Activated B cell treated with CpG ODN at 0.5 μM for 24 hours (primary cell): ENCODE measurements around the gene GLDN. TPM values are rescaled to one million over a fixed set of nuclear protein-coding genes. Genes with fewer than 3 reads are reported as not detected.

Source experiments
- ATAC-seq: fragments of 200-7000 bp; cut with Tn5 transposase; one replicate; pipeline ENCODE4 v1.10.0; 2021; ENCODE audit warnings: low read depth, mild to moderate bottlenecking, moderate library complexity
- CTCF ChIA-PET: fragments of 350-600 bp; sonication (Branson Sonifier 250); formaldehyde crosslinking; loops from one replicate; lab custom pipeline; 2021; ENCODE audit warnings: antibody characterized with exemption; lab: Charles Lee
- POLR2A ChIA-PET: fragments of 350-600 bp; sonication (Branson Sonifier 250); formaldehyde crosslinking; loops from one replicate; lab custom pipeline; 2021; ENCODE audit warnings: antibody characterized with exemption; lab: Charles Lee
- DNase-seq: peaks from one replicate; pipeline ENCODE4 v3.0.0; 2022
- H3K27ac Mint-ChIP-seq: one replicate; pipeline ENCODE4 v1.8.0; 2020; ENCODE audit warnings: mixed read lengths
- H3K27me3 Mint-ChIP-seq: one replicate; pipeline ENCODE4 v1.8.0; 2021; ENCODE audit warnings: mixed read lengths
- H3K36me3 Mint-ChIP-seq: one replicate; pipeline ENCODE4 v1.8.0; 2021; ENCODE audit warnings: low read depth, mixed read lengths
- H3K4me1 Mint-ChIP-seq: one replicate; pipeline ENCODE4 v1.8.0; 2021; ENCODE audit warnings: mixed read lengths
- H3K4me3 Mint-ChIP-seq: one replicate; pipeline ENCODE4 v1.8.0; 2020; ENCODE audit warnings: mild to moderate bottlenecking, mixed read lengths
- H3K9me3 Mint-ChIP-seq: one replicate; pipeline ENCODE4 v1.8.0; 2020; ENCODE audit warnings: mixed read lengths
- CTCF ChIP-seq: fragments of 200-600 bp; IDR thresholded peaks from one replicate; pipeline ENCODE4 v1.8.0; 2022; ENCODE audit warnings: antibody characterized with exemption, mild to moderate bottlenecking
- intact Hi-C: fragments of 100-400 bp; cut with micrococcal nuclease; formaldehyde crosslinking; loops from one replicate; pipeline ENCODE4 v1.15.1; 2024
- total RNA-seq: library from RNA; stranded (reverse); gene quantifications from 2 replicates; pipeline ENCODE4 v1.2.3, GENCODE V29; 2022

GLDN gene
- total RNA-seq, 1 donor from 2014 or later = not detected

GRCh38 chr15:51318382-51319150 lies 22.9 kb upstream of the GLDN start:
- no peaks in the 10 kb centered on the region for H3K9me3 Mint-ChIP-seq
- intact Hi-C loops = no loop called here
- H3K4me1 Mint-ChIP-seq = no peaks in the 10 kb centered on the region
- H3K27me3 Mint-ChIP-seq = peaks cover 5% of the 10 kb centered on the region
- H3K4me3 Mint-ChIP-seq = no peak overlapping the region
- ATAC-seq (no peak), DNase-seq (no peak)
- no peak for TF ChIP-seq CTCF
- POLR2A ChIA-PET = no interaction called here
- CTCF ChIA-PET = no interaction called here
- H3K27ac Mint-ChIP-seq = no peak overlapping the region
- no peaks in the 10 kb centered on the region for H3K36me3 Mint-ChIP-seq

GRCh38 chr15:51319539-51319938 lies 21.9 kb upstream of the GLDN start:
- ChIA-PET CTCF (no interaction called here), POLR2A (no interaction called here)
- DNase-seq (no peak), ATAC-seq (no peak)
- intact Hi-C loops = no loop called here
- TF ChIP-seq CTCF = no peak
- no peaks in the 10 kb centered on the region for H3K9me3 Mint-ChIP-seq
- H3K27ac Mint-ChIP-seq = no peak overlapping the region
- peaks cover 5% of the 10 kb centered on the region for H3K27me3 Mint-ChIP-seq
- H3K36me3 Mint-ChIP-seq = no peaks in the 10 kb centered on the region
- no peak overlapping the region for H3K4me3 Mint-ChIP-seq
- H3K4me1 Mint-ChIP-seq = no peaks in the 10 kb centered on the region

GRCh38 chr15:51320843-51321242 lies 20.6 kb upstream of the GLDN start:
- intact Hi-C loops = no loop called here
- POLR2A ChIA-PET = no interaction called here
- ATAC-seq = no peak

GRCh38 chr15:51321316-51321715 lies 20.1 kb upstream of the GLDN start:
- no peak overlapping the region for H3K4me3 Mint-ChIP-seq
- ATAC-seq (no peak), DNase-seq (no peak)
- peaks cover 9% of the 10 kb centered on the region for H3K27me3 Mint-ChIP-seq
- H3K36me3 Mint-ChIP-seq = no peaks in the 10 kb centered on the region
- H3K9me3 Mint-ChIP-seq = no peaks in the 10 kb centered on the region
- H3K27ac Mint-ChIP-seq = no peak overlapping the region
- ChIA-PET POLR2A (no interaction called here), CTCF (no interaction called here)
- H3K4me1 Mint-ChIP-seq = no peaks in the 10 kb centered on the region
- intact Hi-C loops = no loop called here
- no peak for TF ChIP-seq CTCF

More at GRCh38 chr15:51320843-51321242, 20.6 kb upstream of the GLDN start:
- CTCF ChIA-PET = no interaction called here
- no peaks in the 10 kb centered on the region for H3K4me1 Mint-ChIP-seq
- no peak overlapping the region for H3K27ac Mint-ChIP-seq
- H3K4me3 Mint-ChIP-seq = no peak overlapping the region
- no peaks in the 10 kb centered on the region for H3K9me3 Mint-ChIP-seq
- no peak for DNase-seq
- peaks cover 9% of the 10 kb centered on the region for H3K27me3 Mint-ChIP-seq
- no peak for TF ChIP-seq CTCF
- H3K36me3 Mint-ChIP-seq = no peaks in the 10 kb centered on the region

GRCh38 chr15:51322621-51323296 lies 18.7 kb upstream of the GLDN start:
- DNase-seq = no peak
- no peaks in the 10 kb centered on the region for H3K4me1 Mint-ChIP-seq
- peaks cover 12% of the 10 kb centered on the region for H3K27me3 Mint-ChIP-seq
- TF ChIP-seq CTCF = no peak
- ChIA-PET CTCF (no interaction called here), POLR2A (no interaction called here)
- no peak overlapping the region for H3K4me3 Mint-ChIP-seq
- no peak overlapping the region for H3K27ac Mint-ChIP-seq
- H3K36me3 Mint-ChIP-seq = no peaks in the 10 kb centered on the region
- no peak for ATAC-seq
- H3K9me3 Mint-ChIP-seq = no peaks in the 10 kb centered on the region
- intact Hi-C loops = no loop called here
